IMR-90 (cell line): ENCODE results near the gene IFI27L1. TPM values are rescaled to one million over a fixed set of nuclear protein-coding genes. Genes with fewer than 3 reads are reported as not detected.

Experiments used
- ATAC-seq: fragments of 200-7000 bp; cut with Tn5 transposase; 2 replicates; pipeline ENCODE4 v1.9.1; 2020; ENCODE audit warnings: low read depth, mild to moderate bottlenecking, moderate library complexity
- BruUV-seq: library from RNA; stranded (reverse); fragments of 400-500 nt; replicated peaks from 2 replicates; lab custom pipeline; 2021; lab: Mats Ljungman, UMichigan
- CTCF ChIA-PET: fragments of 300-600 bp; formaldehyde crosslinking; extraction: SDS; loops from one replicate; lab custom pipeline; 2021; ENCODE audit warnings: antibody characterized with exemption; lab: Yijun Ruan, JAX
- POLR2A ChIA-PET: fragments of 300-600 bp; sonication (Branson Sonifier 250); formaldehyde crosslinking; loops from one replicate; lab custom pipeline; 2022; ENCODE audit warnings: antibody characterized with exemption; ENCODE audit not compliant: unreplicated experiment; lab: Charles Lee
- DNase-seq: peaks from one replicate; pipeline ENCODE4 v3.0.0; 2013
- H2AFZ ChIP-seq: replicated peaks from 2 replicates; pipeline ENCODE3; 2013; ENCODE audit warnings: low read length, mild to moderate bottlenecking; ENCODE audit not compliant: poor library complexity
- H2AK5ac ChIP-seq: 2 replicates; pipeline ENCODE4 v1.6.1; 2013; ENCODE audit warnings: low read depth, low read length, inconsistent platforms
- H2AK9ac ChIP-seq: replicated peaks from 2 replicates; pipeline ENCODE3; 2013; ENCODE audit warnings: mild to moderate bottlenecking, low read depth, low read length, moderate library complexity; ENCODE audit not compliant: poor library complexity
- H2BK120ac ChIP-seq: 2 replicates; pipeline ENCODE4 v1.6.1; 2013; ENCODE audit warnings: low read depth, low read length, inconsistent platforms
- H2BK15ac ChIP-seq: 3 replicates; pipeline ENCODE4 v1.6.1; 2013; ENCODE audit warnings: low read depth, low read length, inconsistent platforms
- H2BK20ac ChIP-seq: 2 replicates; pipeline ENCODE4 v1.6.1; 2013; ENCODE audit warnings: low read depth, mild to moderate bottlenecking, inconsistent platforms, low read length, moderate library complexity
- H2BK5ac ChIP-seq: 2 replicates; pipeline ENCODE4 v1.6.1; 2013; ENCODE audit warnings: mild to moderate bottlenecking, low read depth, low read length, inconsistent platforms; ENCODE audit not compliant: poor library complexity, severe bottlenecking
- H3K14ac ChIP-seq: replicated peaks from 2 replicates; pipeline ENCODE4 v1.6.1; 2013; ENCODE audit warnings: low read depth, low read length, inconsistent platforms
- H3K18ac ChIP-seq: 2 replicates; pipeline ENCODE4 v1.6.1; 2013; ENCODE audit warnings: low read depth, low read length, control low read depth
- H3K23ac ChIP-seq: 2 replicates; pipeline ENCODE4 v1.6.1; 2013; ENCODE audit warnings: low read depth, low read length, inconsistent platforms
- H3K27ac ChIP-seq: 2 replicates; pipeline ENCODE4 v1.5.1; 2013; ENCODE audit warnings: mild to moderate bottlenecking, control low read depth, low read length; ENCODE audit not compliant: insufficient read depth
- H3K27me3 ChIP-seq: 2 replicates; pipeline ENCODE4 v1.6.1; 2013; ENCODE audit warnings: low read length; ENCODE audit not compliant: control insufficient read depth, insufficient read depth
- H3K36me3 ChIP-seq: 2 replicates; pipeline ENCODE4 v1.6.1; 2013; ENCODE audit warnings: low read length, mixed read lengths; ENCODE audit not compliant: control insufficient read depth, insufficient read depth
- H3K4ac ChIP-seq: 2 replicates; pipeline ENCODE4 v1.6.1; 2013; ENCODE audit warnings: low read depth, low read length, inconsistent platforms
- H3K4me1 ChIP-seq: 2 replicates; pipeline ENCODE4 v1.6.1; 2013; ENCODE audit warnings: low read length, mixed read lengths; ENCODE audit not compliant: control insufficient read depth, insufficient read depth
- H3K4me2 ChIP-seq: 2 replicates; pipeline ENCODE4 v1.6.1; 2013; ENCODE audit warnings: low read depth, mild to moderate bottlenecking, control low read depth, low read length, moderate library complexity
- H3K4me3 ChIP-seq: 2 replicates; pipeline ENCODE4 v1.5.1; 2013; ENCODE audit warnings: low read depth, mild to moderate bottlenecking, control low read depth, low read length, moderate library complexity; ENCODE audit not compliant: insufficient read depth
- H3K56ac ChIP-seq: 2 replicates; pipeline ENCODE4 v1.6.1; 2013; ENCODE audit warnings: low read length, inconsistent platforms; ENCODE audit not compliant: insufficient read depth; ENCODE audit errors: extremely low read depth
- H3K79me1 ChIP-seq, 2 experiments: 2 replicates each; pipeline ENCODE4 v1.6.1; 2013; ENCODE audit warnings: low read length in 2 of 2, inconsistent platforms in 1 of 2, low read depth in 1 of 2
- H3K9ac ChIP-seq: 2 replicates; pipeline ENCODE4 v1.6.1; 2013; ENCODE audit warnings: low read depth, low read length, control low read depth
- H3K9me1 ChIP-seq: 2 replicates; pipeline ENCODE4 v1.6.1; 2013; ENCODE audit warnings: low read length, inconsistent platforms; ENCODE audit not compliant: insufficient read depth
- H3K9me3 ChIP-seq: 2 replicates; pipeline ENCODE4 v1.6.1; 2013; ENCODE audit warnings: low read length; ENCODE audit not compliant: control insufficient read depth, insufficient read depth
- H4K20me1 ChIP-seq: 2 replicates; pipeline ENCODE4 v1.6.1; 2013; ENCODE audit warnings: low read length, inconsistent platforms; ENCODE audit not compliant: insufficient read depth
- H4K5ac ChIP-seq: 2 replicates; pipeline ENCODE4 v1.6.1; 2013; ENCODE audit warnings: mild to moderate bottlenecking, low read depth, low read length, control low read depth
- H4K8ac ChIP-seq, 2 experiments: 2 replicates each; pipeline ENCODE4 v1.6.1; 2013; ENCODE audit warnings: low read depth in 2 of 2, low read length in 2 of 2, control low read depth in 1 of 2, inconsistent platforms in 1 of 2
- H4K91ac ChIP-seq: 2 replicates; pipeline ENCODE4 v1.6.1; 2013; ENCODE audit warnings: low read depth, low read length, inconsistent platforms; ENCODE audit not compliant: insufficient read depth
- BHLHE40 ChIP-seq: fragments of 150-350 bp; IDR thresholded peaks from 2 replicates; pipeline ENCODE4 v1.6.1; 2016; ENCODE audit warnings: mild to moderate bottlenecking, low read depth, low read length
- CEBPB ChIP-seq: IDR thresholded peaks from 2 replicates; pipeline ENCODE4 v1.6.1; 2012; ENCODE audit warnings: low read depth, low read length, improper control_type of control experiment
- CHD1 ChIP-seq: IDR thresholded peaks from 2 replicates; pipeline ENCODE4 v1.6.1; 2012; ENCODE audit warnings: low read depth, low read length, improper control_type of control experiment
- CTCF ChIP-seq: conservative IDR thresholded peaks from 2 replicates; pipeline ENCODE4 v1.5.1; 2012; ENCODE audit warnings: mild to moderate bottlenecking, low read depth, low read length, improper control_type of control experiment
- ELK1 ChIP-seq: fragments of 150-350 bp; IDR thresholded peaks from 2 replicates; pipeline ENCODE4 v1.6.1; 2016; ENCODE audit warnings: low read depth, mild to moderate bottlenecking, low read length, moderate library complexity, borderline replicate concordance
- FOS ChIP-seq: fragments of 150-350 bp; IDR thresholded peaks from 2 replicates; pipeline ENCODE4 v1.6.1; 2016; ENCODE audit warnings: low read depth, low read length
- MAFK ChIP-seq: IDR thresholded peaks from 2 replicates; pipeline ENCODE4 v1.6.1; 2012; ENCODE audit warnings: low read depth, low read length, improper control_type of control experiment
- MAZ ChIP-seq: IDR thresholded peaks from 2 replicates; pipeline ENCODE4 v1.6.1; 2012; ENCODE audit warnings: low read depth, mild to moderate bottlenecking, low read length, improper control_type of control experiment, moderate library complexity, borderline replicate concordance
- MXI1 ChIP-seq: IDR thresholded peaks from 2 replicates; pipeline ENCODE4 v1.6.1; 2012; ENCODE audit warnings: low read depth, mild to moderate bottlenecking, low read length, moderate library complexity, borderline replicate concordance
- NFE2L2 ChIP-seq: fragments of 150-350 bp; IDR thresholded peaks from 2 replicates; pipeline ENCODE4 v1.6.1; 2016; ENCODE audit warnings: low read depth, mild to moderate bottlenecking, low read length
- POLR2A ChIP-seq: IDR thresholded peaks from 2 replicates; pipeline ENCODE4 v1.6.1; 2012; ENCODE audit warnings: mild to moderate bottlenecking, low read depth, low read length
- RAD21 ChIP-seq: IDR thresholded peaks from 2 replicates; pipeline ENCODE4 v1.6.1; 2012; ENCODE audit warnings: low read length, improper control_type of control experiment
- RCOR1 ChIP-seq: IDR thresholded peaks from 2 replicates; pipeline ENCODE4 v1.6.1; 2012; ENCODE audit warnings: mild to moderate bottlenecking, low read length, improper control_type of control experiment; ENCODE audit not compliant: insufficient replicate concordance
- RFX5 ChIP-seq: IDR thresholded peaks from 2 replicates; pipeline ENCODE4 v1.8.0; 2012; ENCODE audit warnings: low read depth, mild to moderate bottlenecking, low read length, moderate library complexity
- SMC3 ChIP-seq: fragments of 150-350 bp; IDR thresholded peaks from 2 replicates; pipeline ENCODE4 v1.6.1; 2016; ENCODE audit warnings: low read depth, mild to moderate bottlenecking, antibody characterized with exemption, low read length, moderate library complexity
- USF2 ChIP-seq: fragments of 150-350 bp; IDR thresholded peaks from 2 replicates; pipeline ENCODE4 v1.6.1; 2017; ENCODE audit warnings: mild to moderate bottlenecking, antibody characterized with exemption, low read length, low read depth
- WGBS, 2 experiments: methylation state at CpG; one replicate each; pipeline versions ENCODE4 v1.1.5 to v1.1.7; 2013; ENCODE audit warnings: missing lambda C conversion rate in 2 of 2; ENCODE audit not compliant: insufficient read length in 1 of 2; ENCODE audit errors: extremely low coverage in 2 of 2; 5-methylcytosine and 5-hydroxymethylcytosine counted together
- dilution Hi-C: fragments of 300-500 bp; cut with HindIII; formaldehyde crosslinking; loops from one replicate; pipeline ENCODE4 v1.14.3; 2018; ENCODE audit warnings: low sequenced_read_pairs; ENCODE audit not compliant: unreplicated experiment
- in situ Hi-C: fragments of 300-500 bp; cut with MboI; formaldehyde crosslinking; loops from 3 replicates; pipeline ENCODE4 v1.14.3; 2019; ENCODE audit warnings: low sequenced_read_pairs, inconsistent platforms, mixed read lengths
- intact Hi-C: fragments of 100-400 bp; cut with micrococcal nuclease; formaldehyde crosslinking; loops from 2 replicates; pipeline ENCODE4 v1.10.0; 2022
- polyA plus RNA-seq, 3 experiments: library from polyadenylated mRNA; depleted of rRNA; stranded (reverse); fragments of >200 nt; gene quantifications; 2 replicates each; pipeline ENCODE4 v1.2.3, GENCODE V29; 2012; ENCODE audit warnings: low replicate concordance in 1 of 3
- total RNA-seq: library from RNA; depleted of rRNA; stranded (reverse); fragments of >200 nt; gene quantifications from 2 replicates; pipeline ENCODE4 v1.2.3, GENCODE V29; 2012

IFI27L1 gene
- total and polyA plus RNA-seq, 2 of the 4 experiments (the other 2 are of a cell fraction) = 13.3 to 24.3 TPM

GRCh38 chr14:94101748-94102147 lies 20.6 kb downstream of the IFI27L1 start:
- intact Hi-C loops (no loop called here), in situ Hi-C loops (no loop called here)

More at GRCh38 chr14:94101748-94102147, 20.6 kb downstream of the IFI27L1 start:
- DNase-seq (no peak), ATAC-seq (no peak)
- H4K20me1 ChIP-seq = 0 out of 2 replicates have a peak, but pooled peaks cover 8% of the 10 kb centered on the region
- 0 out of 2 replicates have a peak overlapping the region, but pooled peaks have one; percentile 3 for H2BK20ac ChIP-seq
- no peaks in the 10 kb centered on the region; a peak in 1 of 4 replicates for H3K79me1 ChIP-seq
- H3K23ac ChIP-seq = no peak overlapping the region
- TF ChIP-seq RCOR1 = no peak
- no peak for TF ChIP-seq USF2
- TF ChIP-seq ELK1 = no peak
- no peak for TF ChIP-seq NFE2L2
- TF ChIP-seq CEBPB = no peak
- no peak for TF ChIP-seq BHLHE40
- no peak for TF ChIP-seq MAFK
- no peak for TF ChIP-seq CTCF
- TF ChIP-seq RAD21 = no peak
- no peak for TF ChIP-seq MXI1
- no peak for TF ChIP-seq SMC3
- no peak for TF ChIP-seq FOS
- no peak for TF ChIP-seq POLR2A
- TF ChIP-seq MAZ = no peak
- TF ChIP-seq RFX5 = no peak
- TF ChIP-seq CHD1 = no peak
- no peak overlapping the region for H2AK9ac ChIP-seq
- no peak overlapping the region for H3K27ac ChIP-seq
- no peaks in the 10 kb centered on the region; the same call in 1 of the 2 replicates for H3K36me3 ChIP-seq
- no peak overlapping the region for H3K9ac ChIP-seq
- no peak overlapping the region for H3K18ac ChIP-seq
- H4K8ac ChIP-seq = no peak overlapping the region
- peaks cover 10% of the 10 kb centered on the region for H3K9me1 ChIP-seq
- H3K4me1 ChIP-seq = peaks cover 5% of the 10 kb centered on the region; the same call in 1 of the 2 replicates
- H2BK120ac ChIP-seq = no peak overlapping the region
- H3K27me3 ChIP-seq = no peaks in the 10 kb centered on the region
- H4K5ac ChIP-seq = no peak overlapping the region
- no CpG with 5 or more reads among the region's 10 CpGs for WGBS, 2 experiments
- H2BK15ac ChIP-seq = no peak overlapping the region
- POLR2A ChIA-PET = no interaction called here
- H4K91ac ChIP-seq = no peak overlapping the region
- dilution Hi-C loops = no loop called here
- H2BK5ac ChIP-seq = no peak overlapping the region
- H2AFZ ChIP-seq = peak overlapping the region; percentile 36
- no peak overlapping the region for H3K4me2 ChIP-seq
- no peak overlapping the region for H3K4ac ChIP-seq
- no peak overlapping the region for H3K4me3 ChIP-seq
- no TSS peak for BruUV-seq
- no peak overlapping the region for H3K56ac ChIP-seq
- H3K9me3 ChIP-seq = no peaks in the 10 kb centered on the region
- H2AK5ac ChIP-seq = peak overlapping the region; percentile 48
- H3K14ac ChIP-seq = no peak overlapping the region
- CTCF ChIA-PET = no interaction called here
